Endodermal cell (in vitro differentiated cells): ENCODE measurements around the gene S100P. TPM values are rescaled to one million over a fixed set of nuclear protein-coding genes. Genes with fewer than 3 reads are reported as not detected.

ENCODE experiments used
- DNase-seq: peaks from one replicate; pipeline ENCODE4 v3.0.0-alpha.2; 2017
- H3K27ac ChIP-seq: 2 replicates; pipeline ENCODE4 v1.5.1; 2013; ENCODE audit warnings: mild to moderate bottlenecking, low read depth, low read length, moderate library complexity
- H3K27me3 ChIP-seq: 2 replicates; pipeline ENCODE4 v1.6.1; 2013; ENCODE audit warnings: mild to moderate bottlenecking, low read length, moderate library complexity; ENCODE audit not compliant: insufficient read depth, control insufficient read depth, poor library complexity, severe bottlenecking
- H3K36me3 ChIP-seq: 2 replicates; pipeline ENCODE4 v1.7.0; 2013; ENCODE audit warnings: mild to moderate bottlenecking, low read length, moderate library complexity; ENCODE audit not compliant: control insufficient read depth, insufficient read depth
- H3K4me1 ChIP-seq: one replicate; pipeline ENCODE4 v1.7.0; 2013; ENCODE audit warnings: low read length; ENCODE audit not compliant: control insufficient read depth, insufficient read depth
- H3K4me3 ChIP-seq: 2 replicates; pipeline ENCODE4 v1.5.1; 2013; ENCODE audit warnings: mild to moderate bottlenecking, low read length, moderate library complexity
- H3K9ac ChIP-seq: 2 replicates; pipeline ENCODE4 v1.6.1; 2013; ENCODE audit warnings: mild to moderate bottlenecking, low read length, moderate library complexity; ENCODE audit not compliant: poor library complexity, severe bottlenecking; ENCODE audit errors: extremely low read depth
- H3K9me3 ChIP-seq: 2 replicates; pipeline ENCODE4 v1.6.1; 2013; ENCODE audit warnings: mild to moderate bottlenecking, low read length, moderate library complexity; ENCODE audit not compliant: control insufficient read depth
- H3K27ac Mint-ChIP-seq: 2 replicates; pipeline ENCODE4 v1.8.0; 2020; ENCODE audit warnings: mixed read lengths
- H3K27me3 Mint-ChIP-seq: 2 replicates; pipeline ENCODE4 v1.8.0; 2021; ENCODE audit warnings: mild to moderate bottlenecking, mixed read lengths; ENCODE audit not compliant: insufficient read depth
- H3K36me3 Mint-ChIP-seq: 2 replicates; pipeline ENCODE4 v1.8.0; 2020; ENCODE audit warnings: low read depth, mixed read lengths
- H3K4me1 Mint-ChIP-seq: 2 replicates; pipeline ENCODE4 v1.8.0; 2020; ENCODE audit warnings: mixed read lengths
- H3K4me3 Mint-ChIP-seq: 2 replicates; pipeline ENCODE4 v1.8.0; 2020; ENCODE audit warnings: mild to moderate bottlenecking, moderate library complexity, mixed read lengths
- H3K9me3 Mint-ChIP-seq: 2 replicates; pipeline ENCODE4 v1.8.0; 2020; ENCODE audit warnings: mild to moderate bottlenecking, mixed read lengths
- CTCF ChIP-seq: fragments of 200-600 bp; sonication (generic); conservative IDR thresholded peaks from 2 replicates; pipeline ENCODE4 v1.5.0; 2021; ENCODE audit warnings: antibody characterized with exemption, mild to moderate bottlenecking
- WGBS, 2 experiments: methylation state at CpG; one replicate each; pipeline versions ENCODE4 v1.1.5 to v1.1.7; 2013; ENCODE audit warnings: missing lambda C conversion rate in 2 of 2, mixed read lengths in 1 of 2; ENCODE audit not compliant: insufficient coverage in 1 of 2, insufficient read length in 1 of 2; 5-methylcytosine and 5-hydroxymethylcytosine counted together
- total RNA-seq, 2 donors: library from RNA; stranded (reverse); fragmentation: NEBNext Ultra II Directional in 1 of 2; extraction: Animal tissue kit (Norgen Biotek cat#: 25700) in 1 of 2; gene quantifications; 2 replicates in 1 of 2; 3 replicates in 1 of 2; pipeline ENCODE4 v1.2.1, GENCODE V29; 2021

The S100P gene
- total RNA-seq, 2 donors from 2014 or later, result not detected

GRCh38 chr4:6727081-6727942, 33.6 kb downstream of the S100P start:
- DNase-seq, result peak; percentile 68
- H3K4me1 Mint-ChIP-seq, result peaks cover 2% of the 10 kb centered on the region
- H3K4me1 ChIP-seq, result no peaks in the 10 kb centered on the region
- peak overlapping the region; percentile 75 for H3K27ac ChIP-seq
- no peak overlapping the region for H3K9ac ChIP-seq
- H3K36me3 Mint-ChIP-seq, result no peaks in the 10 kb centered on the region
- no peaks in the 10 kb centered on the region for H3K36me3 ChIP-seq
- H3K9me3 Mint-ChIP-seq, result no peaks in the 10 kb centered on the region
- no peaks in the 10 kb centered on the region for H3K27me3 ChIP-seq
- no peaks in the 10 kb centered on the region for H3K9me3 ChIP-seq
- 60 to 71% methylated on average over 15 to 29 of the region's 31 CpGs for WGBS, 2 experiments
- H3K4me3 Mint-ChIP-seq, result no peak overlapping the region
- no peak overlapping the region for H3K4me3 ChIP-seq
- TF ChIP-seq CTCF, result no peak
- H3K27ac Mint-ChIP-seq, result peak overlapping the region; percentile 7
- no peaks in the 10 kb centered on the region for H3K27me3 Mint-ChIP-seq

GRCh38 chr4:6727943-6728250, 34.2 kb downstream of the S100P start:
- no peak overlapping the region for H3K27ac Mint-ChIP-seq

GRCh38 chr4:6728320-6729029, 34.8 kb downstream of the S100P start:
- no peak overlapping the region for H3K27ac ChIP-seq
- no peak overlapping the region for H3K4me3 ChIP-seq
- no peaks in the 10 kb centered on the region for H3K27me3 ChIP-seq
- no peaks in the 10 kb centered on the region for H3K36me3 Mint-ChIP-seq
- no peaks in the 10 kb centered on the region for H3K9me3 Mint-ChIP-seq
- H3K9ac ChIP-seq, result no peak overlapping the region
- H3K27me3 Mint-ChIP-seq, result no peaks in the 10 kb centered on the region
- no peaks in the 10 kb centered on the region for H3K36me3 ChIP-seq
- H3K27ac Mint-ChIP-seq, result no peak overlapping the region
- DNase-seq, result no peak
- no peaks in the 10 kb centered on the region for H3K9me3 ChIP-seq
- 92 to 98% methylated on average over 6 to 15 of the region's 15 CpGs for WGBS, 2 experiments
- peaks cover 2% of the 10 kb centered on the region for H3K4me1 Mint-ChIP-seq
- no peaks in the 10 kb centered on the region for H3K4me1 ChIP-seq
- no peak overlapping the region for H3K4me3 Mint-ChIP-seq
- TF ChIP-seq CTCF, result no peak

More at GRCh38 chr4:6727943-6728250, 34.2 kb downstream of the S100P start:
- no peak for DNase-seq
- TF ChIP-seq CTCF, result no peak
- no peak overlapping the region for H3K27ac ChIP-seq
- no peak overlapping the region for H3K4me3 ChIP-seq
- no peaks in the 10 kb centered on the region for H3K36me3 Mint-ChIP-seq
- no peak overlapping the region for H3K4me3 Mint-ChIP-seq
- WGBS, 2 experiments, result 79 to 82% methylated on average over 2 to 3 of the region's 3 CpGs
- H3K9me3 Mint-ChIP-seq, result no peaks in the 10 kb centered on the region
- no peak overlapping the region for H3K9ac ChIP-seq
- peaks cover 2% of the 10 kb centered on the region for H3K4me1 Mint-ChIP-seq
- H3K36me3 ChIP-seq, result no peaks in the 10 kb centered on the region
- H3K27me3 Mint-ChIP-seq, result no peaks in the 10 kb centered on the region
- no peaks in the 10 kb centered on the region for H3K4me1 ChIP-seq
- no peaks in the 10 kb centered on the region for H3K27me3 ChIP-seq
- H3K9me3 ChIP-seq, result no peaks in the 10 kb centered on the region
